Measurements from ENCODE around the gene DYNC1I1. TPM values are rescaled to one million over a fixed set of nuclear protein-coding genes. Genes with fewer than 3 reads are reported as not detected.

DYNC1I1 gene
- polyA plus RNA-seq, 1 of the 3 experiments (the other 2 are of a cell fraction), result 0.05 TPM

DNA sequence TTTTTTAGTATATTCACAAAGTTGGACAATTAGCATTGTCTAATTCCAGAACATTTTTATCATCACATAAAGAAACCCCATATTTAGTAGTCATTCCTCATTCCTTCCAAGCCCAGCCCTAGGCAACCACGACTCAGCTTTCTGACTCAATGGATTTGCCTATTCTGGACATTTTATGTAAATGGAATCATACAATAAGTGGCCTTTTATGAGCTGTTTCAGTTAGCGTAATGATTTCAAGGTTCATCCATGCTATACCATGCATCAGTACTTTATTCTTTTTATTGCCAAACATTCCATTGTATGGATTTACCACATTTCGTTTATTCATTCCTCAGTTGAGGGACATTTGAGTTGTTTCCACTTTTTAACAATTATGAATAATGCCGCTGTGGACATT is 249.2 kb downstream of the DYNC1I1 start:
- CTCF ChIA-PET, result no interaction called here

GRCh38 chr7:96023387-96023786 is 251.0 kb downstream of the DYNC1I1 start:
- no peaks in the 10 kb centered on the region for H3F3A ChIP-seq (replicated peaks; ENCODE audit: insufficient read depth)
- DNase-seq, result no peak
- no peaks in the 10 kb centered on the region for H3K27me3 ChIP-seq (ENCODE audit: insufficient read depth)
- H3K9me3 ChIP-seq, result no peaks in the 10 kb centered on the region
- H3K36me3 ChIP-seq (replicated peaks in 1 of 2; ENCODE audit: control insufficient read depth in 1 of 2, insufficient read depth in 2 of 2, low read length in 1 of 2), result no peaks in the 10 kb centered on the region
- 0 out of 2 replicates have a peak, but pooled peaks cover 3% of the 10 kb centered on the region for H3K9me2 ChIP-seq
- TF ChIP-seq TCF12 (IDR thresholded peaks at IDR 0.05) (no peak), FOXM1 (IDR thresholded peaks at IDR 0.05; ENCODE audit: low read depth) (no peak), ELF1 (IDR thresholded peaks at IDR 0.05) (no peak), CTCF (IDR thresholded peaks at IDR 0.05) (no peak), TEAD4 (IDR thresholded peaks at IDR 0.05; ENCODE audit: borderline replicate concordance, insufficient read depth) (no peak)
- no peaks in the 10 kb centered on the region for H3K4me1 ChIP-seq (ENCODE audit: control insufficient read depth in 1 of 2, insufficient read depth in 2 of 2, low read depth in 1 of 2, low read length in 1 of 2)
- no peak overlapping the region for H3K4me2 ChIP-seq
- H2AFZ ChIP-seq (ENCODE audit: low read depth), result no peak overlapping the region
- no peak overlapping the region for H3K9ac ChIP-seq
- H4K20me1 ChIP-seq (ENCODE audit: insufficient read depth), result no peaks in the 10 kb centered on the region
- no peak overlapping the region for H3K4me3 ChIP-seq (ENCODE audit: low read depth in 2 of 2, low read length in 1 of 2)
- H3K79me2 ChIP-seq (ENCODE audit: insufficient read depth), result no peaks in the 10 kb centered on the region
- ChIA-PET POLR2A (no interaction called here), CTCF (interaction anchor here (1.4 kb wide), 1 partner anchor 1004 kb away, joined by 3 read pairs; no protein-coding TSS in a partner anchor)
- 39% methylated on average over 3 of the region's 3 CpGs for WGBS (ENCODE audit: low lambda C conversion rate)
- H3K27ac ChIP-seq (ENCODE audit: low read depth in 2 of 2, low read length in 1 of 2), result no peak overlapping the region

More for the DNA sequence above, 249.2 kb downstream of the DYNC1I1 start:
- no peaks in the 10 kb centered on the region for H4K20me1 ChIP-seq (ENCODE audit: insufficient read depth)
- no peak overlapping the region for H2AFZ ChIP-seq (ENCODE audit: low read depth)
- H3K4me1 ChIP-seq (ENCODE audit: control insufficient read depth in 1 of 2, insufficient read depth in 2 of 2, low read depth in 1 of 2, low read length in 1 of 2), result no peaks in the 10 kb centered on the region
- no peak overlapping the region for H3K9ac ChIP-seq
- H3K27ac ChIP-seq (ENCODE audit: low read depth in 2 of 2, low read length in 1 of 2), result no peak overlapping the region
- H3K79me2 ChIP-seq (ENCODE audit: insufficient read depth), result no peaks in the 10 kb centered on the region
- no peaks in the 10 kb centered on the region for H3K9me3 ChIP-seq
- no peaks in the 10 kb centered on the region for H3K36me3 ChIP-seq (replicated peaks in 1 of 2; ENCODE audit: control insufficient read depth in 1 of 2, insufficient read depth in 2 of 2, low read length in 1 of 2)
- no peak overlapping the region for H3K4me2 ChIP-seq
- 46% methylated on average over 4 of the region's 4 CpGs for WGBS (ENCODE audit: low lambda C conversion rate)
- H3F3A ChIP-seq (replicated peaks; ENCODE audit: insufficient read depth), result no peaks in the 10 kb centered on the region
- no peak overlapping the region for H3K4me3 ChIP-seq (ENCODE audit: low read depth in 2 of 2, low read length in 1 of 2)
- no peaks in the 10 kb centered on the region for H3K27me3 ChIP-seq (ENCODE audit: insufficient read depth)
- no peak for DNase-seq
- POLR2A ChIA-PET, result no interaction called here
- TF ChIP-seq FOXM1 (IDR thresholded peaks at IDR 0.05; ENCODE audit: low read depth) (no peak), SIN3A (IDR thresholded peaks at IDR 0.05; ENCODE audit: borderline replicate concordance, low read depth, low read length) (no peak), GATA2 (CRISPR knock-in tag; IDR thresholded peaks at IDR 0.05) (no peak), RCOR1 (IDR thresholded peaks at IDR 0.05; ENCODE audit: low read length) (no peak), TCF12 (IDR thresholded peaks at IDR 0.05) (no peak), ZBTB33 (IDR thresholded peaks at IDR 0.05; ENCODE audit: borderline replicate concordance, low read depth) (no peak), FOXJ3 (CRISPR knock-in tag; IDR thresholded peaks at IDR 0.05) (no peak), RAD21 (IDR thresholded peaks at IDR 0.05; ENCODE audit: low read length) (no peak), SMC3 (IDR thresholded peaks at IDR 0.05; ENCODE audit: low read depth, low read length) (no peak), POLR2AphosphoS5 (IDR thresholded peaks at IDR 0.05; ENCODE audit: low read depth, low read length) (no peak), RXRA (IDR thresholded peaks at IDR 0.05; ENCODE audit: borderline replicate concordance, low read depth) (no peak), RFX5 (IDR thresholded peaks at IDR 0.05; ENCODE audit: low read length) (no peak), EP300 (IDR thresholded peaks at IDR 0.05; ENCODE audit: borderline replicate concordance in 1 of 2, low read depth in 1 of 2, low read length in 1 of 2) (no peak), NFIC (IDR thresholded peaks at IDR 0.05; ENCODE audit: borderline replicate concordance) (no peak), MXI1 (IDR thresholded peaks at IDR 0.05; ENCODE audit: low read depth, low read length) (no peak), NRF1 (IDR thresholded peaks at IDR 0.05; ENCODE audit: low read depth, low read length) (no peak)
- TF ChIP-seq, protein P1, sequence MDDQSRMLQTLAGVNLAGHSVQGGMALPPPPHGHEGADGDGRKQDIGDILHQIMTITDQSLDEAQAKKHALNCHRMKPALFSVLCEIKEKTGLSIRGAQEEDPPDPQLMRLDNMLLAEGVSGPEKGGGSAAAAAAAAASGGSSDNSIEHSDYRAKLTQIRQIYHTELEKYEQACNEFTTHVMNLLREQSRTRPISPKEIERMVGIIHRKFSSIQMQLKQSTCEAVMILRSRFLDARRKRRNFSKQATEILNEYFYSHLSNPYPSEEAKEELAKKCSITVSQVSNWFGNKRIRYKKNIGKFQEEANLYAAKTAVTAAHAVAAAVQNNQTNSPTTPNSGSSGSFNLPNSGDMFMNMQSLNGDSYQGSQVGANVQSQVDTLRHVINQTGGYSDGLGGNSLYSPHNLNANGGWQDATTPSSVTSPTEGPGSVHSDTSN (IDR thresholded peaks at IDR 0.05), result no peak
- TF ChIP-seq, protein P2, sequence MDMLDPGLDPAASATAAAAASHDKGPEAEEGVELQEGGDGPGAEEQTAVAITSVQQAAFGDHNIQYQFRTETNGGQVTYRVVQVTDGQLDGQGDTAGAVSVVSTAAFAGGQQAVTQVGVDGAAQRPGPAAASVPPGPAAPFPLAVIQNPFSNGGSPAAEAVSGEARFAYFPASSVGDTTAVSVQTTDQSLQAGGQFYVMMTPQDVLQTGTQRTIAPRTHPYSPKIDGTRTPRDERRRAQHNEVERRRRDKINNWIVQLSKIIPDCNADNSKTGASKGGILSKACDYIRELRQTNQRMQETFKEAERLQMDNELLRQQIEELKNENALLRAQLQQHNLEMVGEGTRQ (IDR thresholded peaks at IDR 0.05; ENCODE audit: borderline replicate concordance, low read depth, low read length), result no peak
- H3K9me2 ChIP-seq, result no peaks in the 10 kb centered on the region
